Fibroblast of lung (primary cell): ENCODE measurements around the gene ZDHHC9. TPM values are rescaled to one million over a fixed set of nuclear protein-coding genes. Genes with fewer than 3 reads are reported as not detected.

Experiments
- DNase-seq, 2 donors: peaks; one replicate each; pipeline versions ENCODE4 v3.0.0 to v3.0.0-alpha.2; 2010; ENCODE audit warnings: low read depth in 2 of 2
- H2AFZ ChIP-seq: 2 replicates; pipeline ENCODE4 v1.5.1; 2012; ENCODE audit warnings: low read length, control low read depth, inconsistent platforms
- H3K27ac ChIP-seq: 2 replicates; pipeline ENCODE4 v1.5.1; 2011; ENCODE audit warnings: low read length, control low read depth; ENCODE audit not compliant: insufficient read depth
- H3K27me3 ChIP-seq: 2 replicates; pipeline ENCODE4 v1.5.1; 2011; ENCODE audit warnings: mild to moderate bottlenecking, low read length; ENCODE audit not compliant: control insufficient read depth, insufficient read depth
- H3K36me3 ChIP-seq: 2 replicates; pipeline ENCODE4 v1.5.1; 2011; ENCODE audit warnings: low read length; ENCODE audit not compliant: control insufficient read depth, insufficient read depth
- H3K4me1 ChIP-seq: 2 replicates; pipeline ENCODE4 v1.5.1; 2011; ENCODE audit warnings: low read length; ENCODE audit not compliant: control insufficient read depth, insufficient read depth; ENCODE audit errors: extremely low read depth
- H3K4me2 ChIP-seq: 2 replicates; pipeline ENCODE4 v1.5.1; 2011; ENCODE audit warnings: low read length, control low read depth; ENCODE audit not compliant: insufficient read depth; ENCODE audit errors: extremely low read depth
- H3K4me3 ChIP-seq, 4 experiments: fragments of 200-600 bp in 1 of 4; sonication (generic) in 1 of 4; replicated peaks in 1 of 4; 2 replicates each; pipeline ENCODE4 v1.5.1; 2011 to 2016; ENCODE audit warnings: low read length in 4 of 4, low read depth in 3 of 4, mild to moderate bottlenecking in 3 of 4, control low read depth in 2 of 4, inconsistent platforms in 1 of 4, mixed read lengths in 1 of 4; ENCODE audit not compliant: insufficient read depth in 1 of 4; ENCODE audit errors: control extremely low read depth in 1 of 4
- H3K79me2 ChIP-seq: 2 replicates; pipeline ENCODE4 v1.5.1; 2012; ENCODE audit warnings: mild to moderate bottlenecking, low read length, inconsistent platforms; ENCODE audit not compliant: control insufficient read depth, insufficient read depth
- H3K9ac ChIP-seq: 2 replicates; pipeline ENCODE4 v1.5.1; 2011; ENCODE audit warnings: mild to moderate bottlenecking, low read length, control low read depth; ENCODE audit not compliant: insufficient read depth
- H3K9me3 ChIP-seq: 2 replicates; pipeline ENCODE4 v1.5.1; 2012; ENCODE audit warnings: low read depth, low read length; ENCODE audit not compliant: control insufficient read depth, insufficient read depth
- H4K20me1 ChIP-seq: 2 replicates; pipeline ENCODE4 v1.5.1; 2011; ENCODE audit warnings: low read length; ENCODE audit not compliant: control insufficient read depth, insufficient read depth; ENCODE audit errors: extremely low read depth
- EZH2 ChIP-seq: IDR thresholded peaks from 2 replicates; pipeline ENCODE4 v1.5.1; 2012; ENCODE audit warnings: low read length, control low read depth, mild to moderate bottlenecking; ENCODE audit errors: missing control alignments
- polyA plus RNA-seq, 2 donors: library from polyadenylated mRNA; depleted of rRNA in 1 of 2; stranded (reverse) in 1 of 2; unstranded in 1 of 2; fragments of >200 nt; gene quantifications; 2 replicates each; pipeline ENCODE4 v1.2.1, GENCODE V29; 2011 to 2012; ENCODE audit warnings: missing spikeins in 1 of 2
- total RNA-seq: library from RNA; depleted of rRNA; stranded (reverse); fragments of >200 nt; gene quantifications from 2 replicates; pipeline ENCODE4 v1.2.1, GENCODE V29; 2014
- TF ChIP-seq, protein P1 (sequence below), 2 donors: IDR thresholded peaks in 1 of 2; conservative IDR thresholded peaks in 1 of 2; 1 replicate in 1 of 2; 2 replicates in 1 of 2; pipeline ENCODE4 v1.5.1; 2011 to 2012; ENCODE audit warnings: low read length in 2 of 2, control low read depth in 1 of 2, inconsistent platforms in 1 of 2, low read depth in 1 of 2, mild to moderate bottlenecking in 1 of 2

Gene ZDHHC9
- total and polyA plus RNA-seq, 2 donors (not counting 1 experiment from before 2014, with no cell fraction given) = 21.8 to 38.4 TPM

DNA sequence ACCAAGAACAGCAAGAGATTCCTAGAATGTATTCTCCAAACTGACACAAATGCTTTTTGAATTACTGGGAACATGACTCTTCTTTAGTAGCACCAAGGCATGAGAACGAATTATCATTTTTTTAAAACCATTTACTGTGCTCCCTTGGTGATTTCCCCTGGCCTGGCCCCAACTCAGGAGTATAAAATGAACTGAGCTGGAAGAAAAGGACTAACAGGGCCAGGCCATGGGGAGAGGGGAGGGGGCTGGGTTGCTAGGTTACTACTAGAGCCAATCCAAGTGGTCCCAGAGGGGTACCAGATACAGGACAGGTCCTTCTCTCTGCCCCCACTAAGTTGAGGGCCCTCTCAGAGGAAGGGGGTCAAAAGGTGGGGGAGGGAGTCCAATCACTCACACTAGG lies 40.8 kb downstream of the ZDHHC9 start:
- H3K27ac ChIP-seq = no peak overlapping the region
- H2AFZ ChIP-seq = no peak overlapping the region
- H3K4me3 ChIP-seq = no peak overlapping the region
- no peaks in the 10 kb centered on the region for H3K79me2 ChIP-seq
- no peaks in the 10 kb centered on the region for H3K9me3 ChIP-seq
- H3K4me1 ChIP-seq = no peaks in the 10 kb centered on the region
- TF ChIP-seq, protein P1, sequence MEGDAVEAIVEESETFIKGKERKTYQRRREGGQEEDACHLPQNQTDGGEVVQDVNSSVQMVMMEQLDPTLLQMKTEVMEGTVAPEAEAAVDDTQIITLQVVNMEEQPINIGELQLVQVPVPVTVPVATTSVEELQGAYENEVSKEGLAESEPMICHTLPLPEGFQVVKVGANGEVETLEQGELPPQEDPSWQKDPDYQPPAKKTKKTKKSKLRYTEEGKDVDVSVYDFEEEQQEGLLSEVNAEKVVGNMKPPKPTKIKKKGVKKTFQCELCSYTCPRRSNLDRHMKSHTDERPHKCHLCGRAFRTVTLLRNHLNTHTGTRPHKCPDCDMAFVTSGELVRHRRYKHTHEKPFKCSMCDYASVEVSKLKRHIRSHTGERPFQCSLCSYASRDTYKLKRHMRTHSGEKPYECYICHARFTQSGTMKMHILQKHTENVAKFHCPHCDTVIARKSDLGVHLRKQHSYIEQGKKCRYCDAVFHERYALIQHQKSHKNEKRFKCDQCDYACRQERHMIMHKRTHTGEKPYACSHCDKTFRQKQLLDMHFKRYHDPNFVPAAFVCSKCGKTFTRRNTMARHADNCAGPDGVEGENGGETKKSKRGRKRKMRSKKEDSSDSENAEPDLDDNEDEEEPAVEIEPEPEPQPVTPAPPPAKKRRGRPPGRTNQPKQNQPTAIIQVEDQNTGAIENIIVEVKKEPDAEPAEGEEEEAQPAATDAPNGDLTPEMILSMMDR (conservative IDR thresholded peaks at IDR 0.05 in 1 of 2, IDR thresholded peaks at IDR 0.05 in 1 of 2; ENCODE audit: low read depth in 1 of 2, low read length in 2 of 2) = no peak
- no peak for TF ChIP-seq EZH2
- DNase-seq = no peak
- H3K36me3 ChIP-seq = no peaks in the 10 kb centered on the region
- H3K9ac ChIP-seq = no peak overlapping the region
- no peak overlapping the region for H3K4me2 ChIP-seq
- no peaks in the 10 kb centered on the region for H3K27me3 ChIP-seq
- no peaks in the 10 kb centered on the region for H4K20me1 ChIP-seq

DNA sequence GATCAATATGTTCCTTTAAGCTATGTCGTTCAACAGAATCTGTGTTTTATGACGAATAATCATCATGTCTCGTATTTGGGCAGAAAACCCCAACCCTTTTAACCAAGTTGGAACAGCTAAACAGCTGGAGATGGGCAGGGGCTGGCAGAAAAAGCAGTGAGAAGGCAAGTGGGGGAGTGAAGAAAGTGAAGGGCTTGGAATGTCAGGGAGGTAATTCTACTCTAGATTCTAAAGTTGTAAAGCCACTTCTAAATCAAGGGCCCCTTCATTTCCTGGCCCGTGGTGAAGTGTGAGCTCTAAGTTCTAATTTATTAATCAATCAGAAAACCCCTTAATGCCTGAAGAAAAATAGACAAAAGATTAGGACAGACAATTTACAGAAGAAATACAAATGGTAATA lies 43.5 kb downstream of the ZDHHC9 start:
- Histone ChIP-seq H3K4me3 (no peak overlapping the region), H3K27ac (no peak overlapping the region), H2AFZ (no peak overlapping the region), H3K4me2 (no peak overlapping the region), H3K27me3 (no peaks in the 10 kb centered on the region), H4K20me1 (no peaks in the 10 kb centered on the region), H3K36me3 (no peaks in the 10 kb centered on the region), H3K9ac (no peak overlapping the region), H3K9me3 (no peaks in the 10 kb centered on the region), H3K4me1 (no peaks in the 10 kb centered on the region), H3K79me2 (no peaks in the 10 kb centered on the region)
- TF ChIP-seq, protein P1 (conservative IDR thresholded peaks at IDR 0.05 in 1 of 2, IDR thresholded peaks at IDR 0.05 in 1 of 2; ENCODE audit: low read depth in 1 of 2, low read length in 2 of 2) = no peak
- TF ChIP-seq EZH2 = no peak
- no peak for DNase-seq

DNA sequence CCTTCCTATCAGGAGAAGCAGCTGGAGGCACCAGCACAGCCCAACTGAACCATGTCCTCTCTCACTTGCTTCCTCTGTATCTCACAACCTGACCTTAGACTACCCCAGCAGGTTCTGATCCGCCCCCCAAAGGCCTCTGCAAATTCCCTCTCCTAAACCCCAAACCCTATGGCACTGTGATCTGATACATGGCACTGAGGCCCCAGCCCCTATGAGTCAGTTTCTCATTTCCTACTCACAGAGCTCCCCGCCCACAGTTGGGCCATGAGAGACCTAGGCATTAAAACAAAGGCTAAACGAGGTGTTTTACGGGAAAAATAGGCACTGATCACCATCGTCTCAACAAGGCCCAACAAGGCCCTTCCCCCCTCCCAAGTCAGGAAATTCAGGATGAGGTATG lies 44.8 kb downstream of the ZDHHC9 start:
- Histone ChIP-seq H3K9ac (no peak overlapping the region), H2AFZ (no peak overlapping the region), H3K4me3 (no peak overlapping the region), H3K79me2 (no peaks in the 10 kb centered on the region), H4K20me1 (no peaks in the 10 kb centered on the region), H3K27ac (no peak overlapping the region), H3K4me1 (no peaks in the 10 kb centered on the region), H3K9me3 (no peaks in the 10 kb centered on the region), H3K36me3 (no peaks in the 10 kb centered on the region), H3K27me3 (no peaks in the 10 kb centered on the region), H3K4me2 (no peak overlapping the region)
- TF ChIP-seq, protein P1 (conservative IDR thresholded peaks at IDR 0.05 in 1 of 2, IDR thresholded peaks at IDR 0.05 in 1 of 2; ENCODE audit: low read depth in 1 of 2, low read length in 2 of 2) = no peak
- TF ChIP-seq EZH2 = no peak
- DNase-seq = no peak
